IPS-18a (cell line): ENCODE results near the gene LARGE1.

ENCODE experiments used
- H3K27ac ChIP-seq: one replicate; pipeline ENCODE4 v1.5.1; 2013; ENCODE audit warnings: low read length
- H3K27me3 ChIP-seq: one replicate; pipeline ENCODE4 v1.6.1; 2013; ENCODE audit warnings: mild to moderate bottlenecking, low read length; ENCODE audit not compliant: control insufficient read depth, insufficient read depth
- H3K36me3 ChIP-seq: one replicate; pipeline ENCODE4 v1.6.1; 2013; ENCODE audit warnings: low read depth, low read length; ENCODE audit not compliant: control insufficient read depth
- H3K4me1 ChIP-seq: one replicate; pipeline ENCODE4 v1.6.1; 2013; ENCODE audit warnings: low read depth, low read length; ENCODE audit not compliant: control insufficient read depth
- H3K4me3 ChIP-seq: one replicate; pipeline ENCODE4 v1.5.1; 2013; ENCODE audit warnings: low read length
- H3K9ac ChIP-seq: one replicate; pipeline ENCODE4 v1.6.1; 2013; ENCODE audit warnings: mild to moderate bottlenecking, low read length, moderate library complexity
- H3K9me3 ChIP-seq: one replicate; pipeline ENCODE4 v1.6.1; 2013; ENCODE audit warnings: low read depth, low read length; ENCODE audit not compliant: control insufficient read depth

Gene LARGE1

GRCh38 chr22:33920197-33920540, at the start of gene LARGE1:
Gene LARGE1 (minus strand): TSS chr22:33920476.
- peak within 1 kb of the TSS; percentile 70 for H3K9ac ChIP-seq
- H3K4me1 ChIP-seq, result peaks cover 32% of the 10 kb centered on the region
- H3K27me3 ChIP-seq, result peaks cover 16% of the 10 kb centered on the region
- H3K9me3 ChIP-seq, result no peaks in the 10 kb centered on the region
- no peaks in the 10 kb centered on the region for H3K36me3 ChIP-seq
- H3K27ac ChIP-seq, result no peak within 1 kb of the TSS
- H3K4me3 ChIP-seq, result peak within 1 kb of the TSS; percentile 91

- Histone ChIP-seq H3K4me3 (no peak overlapping the region), H3K36me3 (no peaks in the 10 kb centered on the region), H3K27me3 (no peaks in the 10 kb centered on the region), H3K9ac (no peak overlapping the region), H3K9me3 (no peaks in the 10 kb centered on the region), H3K27ac (no peak overlapping the region), H3K4me1 (no peaks in the 10 kb centered on the region)
Measured at GRCh38 chr22:33969045-33969444, 48.8 kb upstream of the LARGE1 start.

- Histone ChIP-seq H3K27ac (no peak overlapping the region), H3K36me3 (no peaks in the 10 kb centered on the region), H3K4me3 (no peak overlapping the region), H3K9me3 (no peaks in the 10 kb centered on the region), H3K27me3 (no peaks in the 10 kb centered on the region), H3K4me1 (no peaks in the 10 kb centered on the region), H3K9ac (no peak overlapping the region)
Measured at GRCh38 chr22:33964121-33964520, 43.8 kb upstream of the LARGE1 start.

GRCh38 chr22:33962409-33962808, 42.1 kb upstream of the LARGE1 start:
- Histone ChIP-seq H3K9me3 (no peaks in the 10 kb centered on the region), H3K36me3 (no peaks in the 10 kb centered on the region), H3K27me3 (no peaks in the 10 kb centered on the region), H3K4me1 (no peaks in the 10 kb centered on the region), H3K27ac (no peak overlapping the region), H3K9ac (no peak overlapping the region), H3K4me3 (no peak overlapping the region)

GRCh38 chr22:33958741-33959140, 38.5 kb upstream of the LARGE1 start:
- no peak overlapping the region for H3K27ac ChIP-seq
- no peaks in the 10 kb centered on the region for H3K27me3 ChIP-seq
- no peaks in the 10 kb centered on the region for H3K9me3 ChIP-seq
- no peak overlapping the region for H3K9ac ChIP-seq
- no peaks in the 10 kb centered on the region for H3K4me1 ChIP-seq
- H3K4me3 ChIP-seq, result no peak overlapping the region
- no peaks in the 10 kb centered on the region for H3K36me3 ChIP-seq

- Histone ChIP-seq H3K27ac (no peak overlapping the region), H3K4me1 (no peaks in the 10 kb centered on the region), H3K9ac (no peak overlapping the region), H3K4me3 (no peak overlapping the region), H3K36me3 (no peaks in the 10 kb centered on the region), H3K9me3 (no peaks in the 10 kb centered on the region), H3K27me3 (no peaks in the 10 kb centered on the region)
Measured at GRCh38 chr22:33957086-33957485, 36.8 kb upstream of the LARGE1 start.

GRCh38 chr22:33952776-33953175, 32.5 kb upstream of the LARGE1 start:
- Histone ChIP-seq H3K9ac (no peak overlapping the region), H3K4me3 (no peak overlapping the region), H3K27me3 (no peaks in the 10 kb centered on the region), H3K27ac (no peak overlapping the region), H3K9me3 (no peaks in the 10 kb centered on the region), H3K4me1 (no peaks in the 10 kb centered on the region), H3K36me3 (no peaks in the 10 kb centered on the region)

GRCh38 chr22:33940741-33941140, 20.5 kb upstream of the LARGE1 start:
- Histone ChIP-seq H3K9me3 (no peaks in the 10 kb centered on the region), H3K4me1 (no peaks in the 10 kb centered on the region), H3K27ac (no peak overlapping the region), H3K9ac (no peak overlapping the region), H3K27me3 (no peaks in the 10 kb centered on the region), H3K36me3 (no peaks in the 10 kb centered on the region), H3K4me3 (no peak overlapping the region)

GRCh38 chr22:33932997-33933396, 12.7 kb upstream of the LARGE1 start:
- Histone ChIP-seq H3K9me3 (no peaks in the 10 kb centered on the region), H3K4me3 (no peak overlapping the region), H3K36me3 (no peaks in the 10 kb centered on the region), H3K27me3 (no peaks in the 10 kb centered on the region), H3K4me1 (no peaks in the 10 kb centered on the region), H3K9ac (no peak overlapping the region), H3K27ac (no peak overlapping the region)

- no peak overlapping the region for H3K4me3 ChIP-seq
- no peak overlapping the region for H3K27ac ChIP-seq
- no peaks in the 10 kb centered on the region for H3K27me3 ChIP-seq
- H3K9me3 ChIP-seq, result no peaks in the 10 kb centered on the region
- H3K9ac ChIP-seq, result no peak overlapping the region
- no peaks in the 10 kb centered on the region for H3K4me1 ChIP-seq
- no peaks in the 10 kb centered on the region for H3K36me3 ChIP-seq
Measured at GRCh38 chr22:33931406-33931805, 11.1 kb upstream of the LARGE1 start.

- no peaks in the 10 kb centered on the region for H3K36me3 ChIP-seq
- H3K4me3 ChIP-seq, result no peak overlapping the region
- no peak overlapping the region for H3K27ac ChIP-seq
- H3K9me3 ChIP-seq, result no peaks in the 10 kb centered on the region
- peaks cover 14% of the 10 kb centered on the region for H3K4me1 ChIP-seq
- no peak overlapping the region for H3K9ac ChIP-seq
- no peaks in the 10 kb centered on the region for H3K27me3 ChIP-seq
Measured at GRCh38 chr22:33927752-33928151, 7.5 kb upstream of the LARGE1 start.

- Histone ChIP-seq H3K4me3 (no peak overlapping the region), H3K27me3 (no peaks in the 10 kb centered on the region), H3K9ac (no peak overlapping the region), H3K9me3 (no peaks in the 10 kb centered on the region), H3K36me3 (no peaks in the 10 kb centered on the region), H3K27ac (no peak overlapping the region), H3K4me1 (peaks cover 14% of the 10 kb centered on the region)
Measured at GRCh38 chr22:33925194-33925593, 4.9 kb upstream of the LARGE1 start.
